ENCODE data around the gene FXYD3.

- TF ChIP-seq CTCF (IDR thresholded peaks at IDR 0.05) (no peak), POLR2A (IDR thresholded peaks at IDR 0.05) (no peak)
Observed at GRCh38 chr19:35117799-35118198, 2.2 kb downstream of the FXYD3 start.

Data from esophagus squamous epithelium (tissue), 4 donors.